Psoas muscle (tissue), 8 donors: ENCODE data around the gene ZNF433. TPM values are rescaled to one million over a fixed set of nuclear protein-coding genes. Genes with fewer than 3 reads are reported as not detected.
A peak's percentile ranks its signal among the peaks of the same experiment; 100 is the strongest.

Experiments used
- ATAC-seq, 4 donors: fragments of 200-7000 bp; cut with Tn5 transposase; one replicate each; pipeline ENCODE4 v1.9.1; 2020; ENCODE audit warnings: moderate library complexity in 3 of 4, mild to moderate bottlenecking in 2 of 4
- DNase-seq, 2 donors: peaks; one replicate each; pipeline ENCODE4 v3.0.0-alpha.2; 2020
- H3K27ac ChIP-seq: fragments of 200-600 bp; one replicate; pipeline ENCODE4 v1.8.0; 2022
- H3K27me3 ChIP-seq, 3 donors: fragments of 200-600 bp in 1 of 3; one replicate each; pipeline versions ENCODE4 v1.6.1 to v1.8.0; 2013 to 2022; ENCODE audit warnings: low read length in 2 of 3, mild to moderate bottlenecking in 2 of 3, moderate library complexity in 1 of 3; ENCODE audit not compliant: insufficient read depth in 3 of 3
- H3K36me3 ChIP-seq, 2 donors: fragments of 200-600 bp in 1 of 2; one replicate each; pipeline versions ENCODE4 v1.6.1 to v1.8.0; 2013 to 2022; ENCODE audit warnings: low read depth in 1 of 2, mild to moderate bottlenecking in 1 of 2, moderate library complexity in 1 of 2; ENCODE audit not compliant: insufficient read depth in 1 of 2
- H3K4me1 ChIP-seq: fragments of 200-600 bp; one replicate; pipeline ENCODE4 v1.8.0; 2022
- H3K4me3 ChIP-seq: fragments of 200-600 bp; one replicate; pipeline ENCODE4 v1.8.0; 2022; ENCODE audit warnings: mild to moderate bottlenecking
- H3K9me3 ChIP-seq: fragments of 200-600 bp; one replicate; pipeline ENCODE4 v1.8.0; 2022
- CTCF ChIP-seq: fragments of 200-600 bp; IDR thresholded peaks from one replicate; pipeline ENCODE4 v1.8.0; 2022; ENCODE audit warnings: antibody characterized with exemption
- WGBS, 3 donors: extraction: QIAGEN DNeasy Blood & Tissue Kit; methylation state at CpG; one replicate each; pipeline versions ENCODE4 v1.1.6 to v1.1.7; 2013; 5-methylcytosine and 5-hydroxymethylcytosine counted together
- intact Hi-C, 2 donors: fragments of 100-400 bp; cut with DNase I; formaldehyde crosslinking; loops; one replicate each; pipeline versions ENCODE4 v1.11.0 to v1.14.2; 2022
- polyA plus RNA-seq, 3 donors: library from polyadenylated mRNA; stranded (reverse); fragments of 200-250 nt; gene quantifications; one replicate each; pipeline ENCODE4 v1.2.3, GENCODE V29; 2013
- total RNA-seq, 4 donors: library from RNA; stranded (reverse); fragmentation: NEBNext Ultra II Directional in 2 of 4; extraction: Animal tissue kit (Norgen Biotek cat#: 25700) in 2 of 4; gene quantifications; one replicate each; pipeline versions ENCODE4 v1.2.1 to v1.2.4, GENCODE V29; 2021 to 2023
- donor health status: healthy with polysubstance abuse.
- donor health status: DM: no; HTN: no; CAD: no; lungs with moderate emphysema.
- donor health status: Bipolar disorder and iron deficiency.
- donor health status: healthy.
- donor health status: DM: yes; HTN: yes; CAD: no.
- donor health status: DM: no; HTN: no; CAD: no.
- donor health status: DM: no; HTN: no; CAD: no.
- donor health status: DM: yes; HTN: yes; CAD: no.

Gene ZNF433
- total and polyA plus RNA-seq, 7 donors, result 1.4 to 4.2 (median 2.8) TPM

- Histone ChIP-seq H3K36me3 (no peaks in the 10 kb centered on the region), H3K4me1 (peaks cover 3% of the 10 kb centered on the region), H3K9me3 (peaks cover 23% of the 10 kb centered on the region), H3K27me3 (no peaks in the 10 kb centered on the region), H3K4me3 (no peak overlapping the region), H3K27ac (no peak overlapping the region)
- no peak for ATAC-seq
- no peak for DNase-seq
- TF ChIP-seq CTCF, result no peak
- intact Hi-C loops, result no loop called here
- 96 to 100% (median 96%) methylated on average over 2 of the region's 2 CpGs for WGBS, 3 donors
Measured at GRCh38 chr19:12047868-12048267, 12.4 kb upstream of the ZNF433 start.

- no peak overlapping the region for H3K4me3 ChIP-seq
- 94 to 95% (median 95%) methylated on average over 5 of the region's 5 CpGs for WGBS, 3 donors
- no peak overlapping the region for H3K27ac ChIP-seq
- no peak for ATAC-seq
- intact Hi-C loops, result no loop called here
- no peaks in the 10 kb centered on the region for H3K36me3 ChIP-seq
- no peaks in the 10 kb centered on the region for H3K27me3 ChIP-seq
- no peaks in the 10 kb centered on the region for H3K4me1 ChIP-seq
- peaks cover 33% of the 10 kb centered on the region for H3K9me3 ChIP-seq
- no peak for DNase-seq
- TF ChIP-seq CTCF, result no peak
Measured at GRCh38 chr19:12043752-12044422, 8.4 kb upstream of the ZNF433 start.

- no peaks in the 10 kb centered on the region for H3K36me3 ChIP-seq
- TF ChIP-seq CTCF, result no peak
- H3K27me3 ChIP-seq, result no peaks in the 10 kb centered on the region
- ATAC-seq (no peak), DNase-seq (no peak)
- intact Hi-C loops, result no loop called here
- peaks cover 33% of the 10 kb centered on the region for H3K9me3 ChIP-seq
- H3K27ac ChIP-seq, result no peak overlapping the region
- H3K4me1 ChIP-seq, result no peaks in the 10 kb centered on the region
- no peak overlapping the region for H3K4me3 ChIP-seq
Measured at GRCh38 chr19:12042893-12043292, 7.4 kb upstream of the ZNF433 start.

GRCh38 chr19:12034620-12035019, 859 bp downstream of the ZNF433 start:
- ATAC-seq (no peak), DNase-seq (no peak)
- no peaks in the 10 kb centered on the region for H3K27me3 ChIP-seq
- H3K36me3 ChIP-seq, result peaks cover 0 to 7% of the 10 kb centered on the region in 2 donors
- H3K4me3 ChIP-seq, result peak overlapping the region; percentile 98
- WGBS, 3 donors, result 24 to 31% (median 26%) methylated on average over 8 of the region's 8 CpGs
- no peak for TF ChIP-seq CTCF
- peak overlapping the region; percentile 93 for H3K27ac ChIP-seq
- intact Hi-C loops, result no loop called here
- H3K9me3 ChIP-seq, result no peaks in the 10 kb centered on the region
- peaks cover 8% of the 10 kb centered on the region for H3K4me1 ChIP-seq

- Histone ChIP-seq H3K36me3 (peaks cover 0 to 11% of the 10 kb centered on the region in 2 donors), H3K27me3 (no peaks in the 10 kb centered on the region), H3K4me1 (peaks cover 8% of the 10 kb centered on the region), H3K27ac (no peak overlapping the region), H3K9me3 (no peaks in the 10 kb centered on the region), H3K4me3 (peak overlapping the region; percentile 98)
- ATAC-seq (no peak), DNase-seq (no peak)
- TF ChIP-seq CTCF, result no peak
- intact Hi-C loops, result no loop called here
- 62 to 86% (median 78%) methylated on average over 2 of the region's 2 CpGs for WGBS, 3 donors
Measured at GRCh38 chr19:12034198-12034597, 1.3 kb downstream of the ZNF433 start.
